ELF-1 (cell line): Measurements from ENCODE around the gene NCK2.

ENCODE experiments used
- DNase-seq: peaks from one replicate; pipeline ENCODE4 v3.0.0-alpha.2; 2016; ENCODE audit warnings: low read depth, low spot score

NCK2 gene

GRCh38 chr2:105777031-105777482 lies 32.3 kb downstream of the NCK2 start:
- DNase-seq: no peak

GRCh38 chr2:105777506-105778055 lies 32.9 kb downstream of the NCK2 start:
- no peak for DNase-seq

DNA sequence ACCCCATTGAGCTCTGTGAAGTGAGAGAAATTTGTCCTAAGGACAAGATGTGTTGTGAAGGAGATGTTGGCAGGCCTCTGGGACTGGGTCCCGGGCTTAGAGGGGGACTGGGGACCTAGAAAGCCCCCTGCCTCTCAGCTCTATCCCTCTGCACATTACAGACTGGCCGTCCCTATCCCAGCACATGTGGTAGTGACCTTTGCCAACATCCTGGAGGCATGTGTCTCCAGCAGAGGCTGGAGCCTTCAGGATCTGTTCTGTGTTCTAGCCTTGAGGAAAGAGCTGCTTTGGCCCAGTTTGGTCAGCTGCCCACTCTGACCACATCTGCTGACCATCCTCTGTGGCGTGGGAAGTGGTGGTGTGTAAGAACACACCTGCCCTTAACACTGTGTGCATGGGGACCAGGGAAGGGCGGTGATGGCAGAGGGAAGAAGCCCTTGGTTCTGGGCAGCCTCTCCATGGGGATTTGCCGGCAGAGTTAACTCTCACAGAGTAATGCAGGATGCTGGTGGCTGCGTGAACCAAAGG lies 33.4 kb downstream of the NCK2 start:
- DNase-seq: no peak

- no peak for DNase-seq
Measured at GRCh38 chr2:105779394-105779793, 34.7 kb downstream of the NCK2 start.

DNA sequence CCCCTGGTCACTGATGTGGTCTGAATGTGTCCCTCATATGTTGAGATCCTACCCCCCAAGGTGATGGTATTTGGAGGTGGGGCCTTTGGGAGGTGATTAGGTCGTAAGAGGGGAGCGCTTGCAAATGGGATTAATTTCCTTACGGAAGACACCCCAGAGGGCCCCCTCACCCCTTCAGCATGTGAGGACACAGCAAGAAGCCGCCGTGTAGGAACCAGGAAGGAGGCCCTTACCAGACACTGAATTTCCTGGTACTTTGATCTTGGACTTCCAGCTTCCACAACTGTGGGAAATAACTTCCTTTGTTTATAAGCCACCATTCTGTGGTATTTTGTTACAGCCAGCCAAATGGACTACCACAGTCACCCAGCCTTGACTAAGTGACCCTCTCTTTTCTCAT lies 35.9 kb downstream of the NCK2 start:
- DNase-seq: no peak

DNA sequence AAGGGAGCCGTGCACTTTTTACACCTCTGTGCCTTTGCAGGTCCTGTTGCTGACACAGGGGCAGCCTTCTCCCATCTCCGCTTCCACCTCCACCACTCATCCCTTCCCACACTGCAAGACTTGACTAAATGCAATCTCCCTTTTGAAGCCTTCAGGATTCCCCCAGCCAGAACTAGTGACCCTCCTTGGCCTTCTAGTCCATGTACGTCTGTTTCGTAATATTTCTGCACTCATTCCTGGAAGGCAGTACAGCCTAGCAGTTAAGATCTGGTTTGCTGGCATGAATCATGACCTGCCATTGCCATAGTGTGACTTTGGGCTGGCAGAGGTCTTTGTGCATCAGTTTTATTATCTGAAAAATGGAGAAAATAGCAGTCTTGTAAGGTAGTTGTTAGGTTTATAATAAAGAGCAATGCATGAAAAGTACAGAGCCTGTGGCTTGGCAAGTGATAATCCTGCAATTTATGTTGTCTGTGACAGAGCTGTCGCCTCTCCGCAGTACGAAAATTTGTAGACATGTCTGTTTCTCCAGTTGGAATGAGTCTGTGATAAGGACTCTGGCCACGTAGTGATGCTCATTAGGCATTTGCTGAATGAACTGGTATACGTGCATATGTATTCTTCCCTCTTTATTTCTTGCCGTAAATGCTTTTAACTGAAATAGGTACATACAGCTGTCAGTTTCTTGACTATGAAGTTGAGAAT lies 36.7 kb downstream of the NCK2 start:
- no peak for DNase-seq

GRCh38 chr2:105782123-105782522 lies 37.4 kb downstream of the NCK2 start:
- DNase-seq: no peak

DNA sequence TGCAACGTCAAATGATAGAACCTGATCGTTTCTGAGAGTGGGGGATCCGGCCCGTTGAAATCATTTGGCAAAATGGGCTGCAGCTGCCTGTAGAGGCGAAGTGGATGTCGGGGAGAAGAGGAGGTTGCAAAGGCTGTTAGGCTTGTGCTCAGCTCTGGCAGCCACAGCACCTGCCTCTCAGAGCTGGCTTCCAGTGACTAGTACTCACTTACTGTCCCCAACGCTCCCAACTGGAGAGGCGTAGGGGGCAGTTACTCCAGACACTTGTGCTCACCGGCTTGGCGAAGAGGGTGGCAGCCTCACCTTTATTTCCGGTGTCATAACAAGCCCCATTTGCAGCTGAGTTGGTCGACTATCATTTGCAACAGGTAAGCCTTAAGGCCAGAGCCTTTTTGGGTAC lies 37.9 kb downstream of the NCK2 start:
- no peak for DNase-seq

GRCh38 chr2:105783151-105783738 lies 38.5 kb downstream of the NCK2 start:
- no peak for DNase-seq

DNA sequence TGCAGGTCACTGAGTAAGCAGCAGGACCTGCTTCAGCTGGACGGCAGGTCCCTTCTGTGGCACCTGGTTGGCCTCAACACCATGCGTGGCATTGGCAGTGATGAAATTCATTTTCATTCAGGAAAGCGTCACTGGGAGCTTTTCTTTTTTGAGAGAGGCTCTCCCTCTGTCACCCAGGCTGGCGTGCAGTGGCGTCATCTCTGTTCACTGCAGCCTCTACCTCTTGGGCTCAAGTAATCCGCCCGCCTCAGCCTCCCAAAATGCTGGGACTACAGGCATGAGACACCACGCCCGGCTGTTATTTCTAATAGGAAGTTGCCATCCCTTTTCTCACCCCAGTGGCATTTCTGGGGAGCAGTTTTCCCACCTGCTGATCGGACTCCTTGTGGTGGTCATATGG lies 39.3 kb downstream of the NCK2 start:
- no peak for DNase-seq

- DNase-seq: no peak
Measured at GRCh38 chr2:105784589-105784988, 39.9 kb downstream of the NCK2 start.

DNA sequence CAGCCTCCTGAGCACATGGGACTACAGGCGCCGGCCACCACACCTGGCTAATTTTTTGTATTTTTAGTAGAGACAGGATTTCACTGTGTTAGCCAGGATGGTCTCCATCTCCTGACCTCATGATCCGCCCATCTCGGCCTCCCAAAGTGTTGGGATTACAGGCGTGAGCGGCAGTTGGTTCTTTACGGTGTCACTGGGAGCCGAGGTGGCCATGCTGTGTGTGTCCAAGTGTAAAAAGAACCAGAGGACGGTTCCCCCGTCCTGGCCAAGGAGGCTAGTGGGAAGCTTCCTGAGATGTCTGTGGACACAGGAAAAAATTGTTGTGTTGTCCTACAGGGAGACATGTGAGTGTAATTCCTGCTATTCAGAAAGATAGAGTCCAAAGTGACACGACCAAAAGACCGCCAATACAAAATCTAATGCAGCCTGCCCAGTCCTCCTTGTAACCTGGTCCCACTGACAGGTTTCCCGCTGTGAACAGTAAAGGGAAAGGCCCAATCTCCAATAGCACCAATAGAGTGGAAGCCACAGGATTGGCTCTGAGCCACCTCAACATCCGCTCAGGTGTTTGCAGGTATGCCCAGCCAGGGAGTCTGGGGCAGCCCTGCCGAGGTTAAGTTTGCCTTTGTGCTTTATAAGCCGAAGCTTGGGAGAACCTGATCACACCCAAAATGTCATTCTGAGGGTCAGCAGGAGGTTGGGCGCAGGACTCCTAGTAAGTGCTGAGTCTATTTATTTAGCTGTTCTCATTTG lies 40.6 kb downstream of the NCK2 start:
- no peak for DNase-seq

DNA sequence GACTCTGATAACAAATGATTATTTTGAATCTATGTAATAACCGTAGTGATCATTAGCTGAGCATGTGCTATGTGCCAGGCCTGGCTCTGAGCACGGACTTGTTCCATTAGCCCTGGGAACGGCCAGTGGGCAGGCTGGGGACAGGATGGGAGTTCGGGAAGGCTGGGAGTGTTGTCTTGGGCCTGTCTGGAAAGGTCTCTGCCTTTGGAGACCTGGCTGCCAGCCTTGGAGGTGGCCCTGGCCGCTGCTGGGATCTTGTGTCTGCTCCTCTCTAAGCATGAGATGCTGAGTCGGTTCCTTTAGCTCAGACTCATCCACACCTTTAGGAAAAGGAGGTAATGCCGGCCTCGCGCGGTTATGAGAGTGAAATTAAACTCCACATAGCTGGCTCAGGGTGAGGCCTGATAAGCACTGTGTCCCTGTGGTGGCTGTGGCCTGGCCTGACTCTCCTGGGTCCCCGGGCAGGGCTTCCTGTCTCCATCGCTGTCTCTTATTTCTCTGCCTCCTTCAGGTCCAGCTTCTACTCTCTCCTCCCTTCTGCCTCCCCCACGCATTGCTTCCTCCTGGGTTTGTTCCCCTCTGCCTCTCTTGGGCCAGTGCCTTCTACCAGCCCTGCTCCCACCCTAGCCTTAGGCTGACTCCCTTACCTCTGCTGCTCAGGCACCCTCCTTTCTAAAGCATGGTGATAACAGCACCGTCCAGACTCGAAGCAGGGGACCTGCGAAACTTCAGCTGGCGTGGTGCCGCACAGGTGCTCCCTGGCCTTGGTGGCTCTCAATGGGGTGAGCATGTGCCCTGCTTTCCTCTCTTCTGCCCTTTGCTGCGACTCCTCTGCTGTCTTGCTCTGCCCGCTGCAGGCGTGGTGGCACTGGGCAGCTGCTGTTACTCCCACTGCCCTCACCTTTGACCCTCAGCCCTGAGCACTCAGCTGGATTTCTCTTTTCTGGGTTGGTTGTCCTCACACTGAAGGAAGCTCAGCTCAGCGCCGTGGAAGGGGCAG lies 41.8 kb downstream of the NCK2 start:
- DNase-seq: no peak

DNA sequence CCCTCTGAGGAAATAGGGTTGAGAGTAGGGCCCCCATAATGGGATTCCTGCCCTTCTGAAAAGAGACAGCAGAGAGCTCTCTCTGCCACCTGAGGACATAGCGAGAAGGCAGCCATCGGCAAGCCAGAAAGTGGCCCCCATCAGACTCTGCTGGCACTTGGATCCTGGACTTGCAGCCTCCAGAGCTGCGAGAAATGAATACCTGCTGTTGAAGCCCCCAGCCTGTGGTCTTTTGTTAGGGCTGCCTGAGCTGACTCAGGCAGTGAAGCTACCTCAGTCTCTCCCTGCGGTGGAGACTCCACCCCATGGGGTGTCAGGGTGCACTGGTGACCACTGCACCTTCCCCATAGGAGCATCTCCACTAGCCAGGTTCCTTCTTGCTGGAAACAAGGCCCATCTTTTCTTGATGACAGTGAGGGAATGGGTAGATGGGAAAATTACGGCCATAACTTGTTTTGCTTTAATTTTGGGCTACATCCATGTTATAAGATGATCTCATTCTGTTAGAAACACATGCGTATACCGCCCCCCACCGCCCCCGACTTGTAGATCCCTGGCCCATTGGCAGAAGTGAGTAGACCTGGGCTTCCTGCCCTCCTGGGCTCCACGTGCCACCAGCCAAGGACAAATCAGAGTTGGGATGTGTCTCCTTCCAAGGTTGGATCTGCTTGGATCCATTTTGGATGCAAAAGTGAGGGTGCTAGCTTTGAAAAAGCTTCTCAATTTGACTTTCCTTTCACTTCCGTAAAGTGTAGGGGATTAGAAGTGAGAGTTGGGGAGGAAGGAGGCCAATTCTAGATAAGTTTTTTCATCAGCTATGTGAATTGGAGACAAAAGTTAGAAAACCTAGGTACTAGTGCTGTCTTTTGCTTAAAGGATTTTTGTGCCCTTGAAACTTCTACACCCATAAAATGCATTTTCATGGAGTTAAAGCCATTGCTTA lies 42.9 kb downstream of the NCK2 start:
- peak; percentile 44 for DNase-seq

GRCh38 chr2:105788670-105789290 lies 44.1 kb downstream of the NCK2 start:
- DNase-seq: no peak

- DNase-seq: no peak
Measured at GRCh38 chr2:105789745-105790460, 45.2 kb downstream of the NCK2 start.

GRCh38 chr2:105790461-105791149 lies 45.9 kb downstream of the NCK2 start:
- DNase-seq: no peak

GRCh38 chr2:105791229-105791628 lies 46.5 kb downstream of the NCK2 start:
- DNase-seq: no peak
